ENCODE data around the gene CDH24. TPM values are rescaled to one million over a fixed set of nuclear protein-coding genes. Genes with fewer than 3 reads are reported as not detected.
"Not testable (repeated sequence)": the region's sequence is repeated elsewhere in the genome, so short reads cannot be mapped to it uniquely, and the experiment has no call there.

Gene CDH24
- total and polyA plus RNA-seq, 2 experiments from 2014 or later: 6.9 to 18.0 TPM

DNA sequence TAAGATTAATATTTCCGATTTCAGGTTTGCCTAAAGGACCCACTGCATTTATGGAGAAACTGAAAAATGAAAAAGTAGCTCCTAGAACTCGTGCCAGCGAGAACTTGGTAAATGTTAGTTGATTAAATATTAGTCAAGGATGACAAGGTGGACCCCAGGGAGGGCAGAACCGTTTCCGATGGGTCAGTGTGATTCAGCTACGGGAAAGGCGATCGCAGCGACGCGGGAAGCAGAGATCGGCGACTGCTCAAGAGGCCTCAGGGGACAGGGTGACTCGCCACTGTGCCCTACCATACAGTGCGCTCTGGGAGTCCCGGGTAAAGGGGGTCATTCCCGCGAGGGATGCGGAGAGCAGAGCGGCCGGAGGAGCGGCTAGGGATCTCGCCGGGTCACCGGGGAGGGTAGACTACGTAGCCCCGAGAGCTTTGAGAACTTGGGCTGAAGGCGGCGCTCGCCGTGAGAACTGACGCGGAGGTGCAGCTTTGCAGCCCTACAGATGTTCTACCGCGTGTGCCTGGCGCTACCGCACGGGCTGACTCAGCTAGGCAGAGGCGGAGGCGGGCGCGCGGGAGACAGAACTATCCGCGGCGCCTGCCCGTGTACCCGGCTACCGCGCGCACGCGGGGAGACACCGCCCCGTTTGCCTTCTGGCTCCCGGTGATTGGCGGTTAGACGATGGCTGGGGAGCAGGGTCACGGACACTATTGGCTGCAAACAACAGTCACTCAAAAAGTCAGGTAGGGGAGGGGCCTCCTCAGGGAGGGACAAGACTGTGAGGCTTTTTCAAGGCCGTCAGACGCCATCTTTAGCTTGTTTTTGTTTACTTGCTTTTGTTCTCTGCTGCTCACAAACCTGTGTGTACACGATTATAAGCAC is 50.5 kb downstream of the CDH24 start:
- H3K4me3 ChIP-seq: peak overlapping the region; percentile 37
- no peaks in the 10 kb centered on the region for H3K27me3 ChIP-seq
- peak overlapping the region; percentile 97 for H3K27ac ChIP-seq
- peak; percentile 97 for DNase-seq (ENCODE audit: low spot score)
- peaks cover 21% of the 10 kb centered on the region for H3K4me1 ChIP-seq (ENCODE audit: insufficient read depth)
- H2AFZ ChIP-seq: peak overlapping the region; percentile 97
- 1% methylated on average over 62 of the region's 62 CpGs for WGBS (ENCODE audit: low lambda C conversion rate, missing lambda C conversion rate)
- no peaks in the 10 kb centered on the region for H3K9me2 ChIP-seq (replicated peaks; ENCODE audit: insufficient read depth)
- peaks cover 14% of the 10 kb centered on the region for H3K79me2 ChIP-seq
- H3K9me3 ChIP-seq (ENCODE audit: low read depth): no peaks in the 10 kb centered on the region
- H3K4me2 ChIP-seq: peak overlapping the region; percentile 83
- TF ChIP-seq, protein P1, sequence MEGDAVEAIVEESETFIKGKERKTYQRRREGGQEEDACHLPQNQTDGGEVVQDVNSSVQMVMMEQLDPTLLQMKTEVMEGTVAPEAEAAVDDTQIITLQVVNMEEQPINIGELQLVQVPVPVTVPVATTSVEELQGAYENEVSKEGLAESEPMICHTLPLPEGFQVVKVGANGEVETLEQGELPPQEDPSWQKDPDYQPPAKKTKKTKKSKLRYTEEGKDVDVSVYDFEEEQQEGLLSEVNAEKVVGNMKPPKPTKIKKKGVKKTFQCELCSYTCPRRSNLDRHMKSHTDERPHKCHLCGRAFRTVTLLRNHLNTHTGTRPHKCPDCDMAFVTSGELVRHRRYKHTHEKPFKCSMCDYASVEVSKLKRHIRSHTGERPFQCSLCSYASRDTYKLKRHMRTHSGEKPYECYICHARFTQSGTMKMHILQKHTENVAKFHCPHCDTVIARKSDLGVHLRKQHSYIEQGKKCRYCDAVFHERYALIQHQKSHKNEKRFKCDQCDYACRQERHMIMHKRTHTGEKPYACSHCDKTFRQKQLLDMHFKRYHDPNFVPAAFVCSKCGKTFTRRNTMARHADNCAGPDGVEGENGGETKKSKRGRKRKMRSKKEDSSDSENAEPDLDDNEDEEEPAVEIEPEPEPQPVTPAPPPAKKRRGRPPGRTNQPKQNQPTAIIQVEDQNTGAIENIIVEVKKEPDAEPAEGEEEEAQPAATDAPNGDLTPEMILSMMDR (IDR thresholded peaks at IDR 0.05; ENCODE audit: poor library complexity): peak; percentile 27
- TF ChIP-seq EZH2phosphoT487 (IDR thresholded peaks at IDR 0.05; ENCODE audit: low read depth, severe bottlenecking, unreplicated experiment) (no peak), EZH2 (IDR thresholded peaks at IDR 0.05; ENCODE audit: borderline replicate concordance) (no peak)
- H4K20me1 ChIP-seq (ENCODE audit: insufficient read depth, poor library complexity, severe bottlenecking): no peaks in the 10 kb centered on the region
- no peaks in the 10 kb centered on the region for H3K36me3 ChIP-seq (replicated peaks; ENCODE audit: insufficient read depth, low read depth)

DNA sequence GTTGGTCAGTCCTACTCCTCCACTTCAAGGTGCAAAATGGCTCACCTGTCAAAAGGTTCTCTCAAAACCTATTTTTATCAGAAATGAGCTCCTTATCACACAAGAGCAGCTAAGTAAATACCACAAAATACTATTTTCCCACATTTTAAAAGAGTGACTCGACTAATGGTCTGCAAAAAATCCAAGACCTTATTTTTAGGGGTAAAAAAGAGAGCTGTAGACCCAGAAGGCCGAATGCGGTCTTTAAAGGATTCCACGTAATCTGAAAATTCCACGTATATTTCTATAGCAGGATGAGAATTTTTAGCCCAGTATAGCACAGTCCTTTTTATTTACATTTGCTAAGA is 51.2 kb downstream of the CDH24 start:
- DNase-seq (ENCODE audit: low spot score): no peak
- Histone ChIP-seq H3K36me3 (replicated peaks; ENCODE audit: insufficient read depth, low read depth) (no peaks in the 10 kb centered on the region), H3K27me3 (no peaks in the 10 kb centered on the region), H3K9me3 (ENCODE audit: low read depth) (no peaks in the 10 kb centered on the region), H3K4me1 (ENCODE audit: insufficient read depth) (peaks cover 21% of the 10 kb centered on the region), H2AFZ (peak overlapping the region; percentile 59), H3K9me2 (replicated peaks; ENCODE audit: insufficient read depth) (no peaks in the 10 kb centered on the region), H4K20me1 (ENCODE audit: insufficient read depth, poor library complexity, severe bottlenecking) (no peaks in the 10 kb centered on the region), H3K4me2 (peak overlapping the region; percentile 83), H3K4me3 (peak overlapping the region; percentile 37), H3K27ac (peak overlapping the region; percentile 97), H3K79me2 (peaks cover 14% of the 10 kb centered on the region)
- no peak for TF ChIP-seq EZH2 (IDR thresholded peaks at IDR 0.05; ENCODE audit: borderline replicate concordance)
- TF ChIP-seq, protein P1 (IDR thresholded peaks at IDR 0.05; ENCODE audit: poor library complexity): no peak
- no peak for TF ChIP-seq EZH2phosphoT487 (IDR thresholded peaks at IDR 0.05; ENCODE audit: low read depth, severe bottlenecking, unreplicated experiment)
- 52% methylated on average over 5 of the region's 5 CpGs for WGBS (ENCODE audit: low lambda C conversion rate, missing lambda C conversion rate)

DNA sequence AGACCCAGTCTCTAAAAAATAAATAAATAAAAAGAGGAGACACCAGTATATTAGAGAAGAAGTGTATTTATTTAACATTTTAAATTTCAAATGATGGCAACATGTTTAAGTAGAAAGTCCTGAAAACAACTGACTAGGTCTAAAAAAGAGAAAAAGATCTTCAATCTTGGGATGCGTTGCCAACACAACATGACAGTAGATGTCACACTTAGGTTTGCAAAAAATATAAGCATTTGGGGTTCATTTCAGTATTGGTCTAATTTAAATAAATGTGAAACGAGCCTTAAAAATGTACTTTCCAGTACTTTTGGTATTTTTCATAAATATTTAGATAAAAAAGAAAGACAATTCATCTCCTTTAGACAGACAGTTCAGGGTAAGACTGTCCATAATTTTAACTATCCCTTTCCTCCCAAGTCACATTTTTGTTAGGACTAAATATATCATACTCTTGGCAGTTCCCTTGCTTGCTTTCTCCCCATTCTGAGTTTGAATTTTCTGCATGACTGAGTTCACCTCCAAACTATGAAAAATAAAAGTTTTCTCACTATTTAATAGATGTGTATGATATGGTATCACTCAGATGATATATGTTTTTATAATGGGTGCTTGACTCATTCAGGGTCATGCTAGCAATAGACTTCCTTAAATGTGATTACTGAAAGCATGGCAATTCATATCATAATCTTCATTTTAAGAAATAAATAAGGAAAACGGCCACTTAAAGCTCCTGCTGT is 51.7 kb downstream of the CDH24 start:
- no peak overlapping the region for H3K4me3 ChIP-seq
- peak overlapping the region; percentile 83 for H3K4me2 ChIP-seq
- H4K20me1 ChIP-seq (ENCODE audit: insufficient read depth, poor library complexity, severe bottlenecking): no peaks in the 10 kb centered on the region
- H3K9me3 ChIP-seq (ENCODE audit: low read depth): no peaks in the 10 kb centered on the region
- 74% methylated on average over 3 of the region's 3 CpGs for WGBS (ENCODE audit: low lambda C conversion rate, missing lambda C conversion rate)
- no peak for TF ChIP-seq EZH2 (IDR thresholded peaks at IDR 0.05; ENCODE audit: borderline replicate concordance)
- TF ChIP-seq EZH2phosphoT487 (IDR thresholded peaks at IDR 0.05; ENCODE audit: low read depth, severe bottlenecking, unreplicated experiment): no peak
- TF ChIP-seq, protein P1 (IDR thresholded peaks at IDR 0.05; ENCODE audit: poor library complexity): no peak
- peaks cover 21% of the 10 kb centered on the region for H3K4me1 ChIP-seq (ENCODE audit: insufficient read depth)
- no peaks in the 10 kb centered on the region for H3K27me3 ChIP-seq
- no peaks in the 10 kb centered on the region for H3K9me2 ChIP-seq (replicated peaks; ENCODE audit: insufficient read depth)
- H3K79me2 ChIP-seq: peaks cover 14% of the 10 kb centered on the region
- H2AFZ ChIP-seq: peak overlapping the region; percentile 59
- no peaks in the 10 kb centered on the region for H3K36me3 ChIP-seq (replicated peaks; ENCODE audit: insufficient read depth, low read depth)
- no peak for DNase-seq (ENCODE audit: low spot score)
- peak overlapping the region; percentile 97 for H3K27ac ChIP-seq

DNA sequence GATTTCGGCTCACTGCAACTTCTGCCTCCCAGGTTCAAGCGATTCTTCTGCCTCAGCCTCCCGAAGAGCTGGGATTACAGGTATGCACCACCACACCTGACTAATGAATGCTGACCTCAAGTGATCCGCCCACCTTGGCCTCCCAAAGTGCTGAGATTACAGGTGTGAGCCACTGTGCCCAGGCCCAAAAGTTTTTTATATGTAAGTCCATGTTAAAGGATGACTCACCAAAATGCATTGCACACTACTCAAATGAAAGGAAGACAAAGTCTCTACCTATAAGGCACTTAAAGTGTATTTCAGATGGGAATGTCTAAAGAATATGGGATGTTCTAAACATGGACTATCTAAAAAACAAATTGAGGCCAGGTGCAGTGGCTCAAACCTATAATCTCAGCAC is 53.0 kb downstream of the CDH24 start:
- H3K79me2 ChIP-seq: peaks cover 14% of the 10 kb centered on the region
- not testable (repeated sequence) for H4K20me1 ChIP-seq (ENCODE audit: insufficient read depth, poor library complexity, severe bottlenecking); H2AFZ ChIP-seq; DNase-seq (ENCODE audit: low spot score); H3K27ac ChIP-seq; H3K36me3 ChIP-seq (replicated peaks; ENCODE audit: insufficient read depth, low read depth); H3K4me2 ChIP-seq; H3K9me3 ChIP-seq (ENCODE audit: low read depth); H3K27me3 ChIP-seq; H3K4me3 ChIP-seq; H3K9me2 ChIP-seq (replicated peaks; ENCODE audit: insufficient read depth)
- 97% methylated on average over 4 of the region's 4 CpGs for WGBS (ENCODE audit: low lambda C conversion rate, missing lambda C conversion rate)
- peaks cover 25% of the 10 kb centered on the region for H3K4me1 ChIP-seq (ENCODE audit: insufficient read depth)
